Immature natural killer cell (primary cell): ENCODE results near the gene KIAA1549. TPM values are rescaled to one million over a fixed set of nuclear protein-coding genes. Genes with fewer than 3 reads are reported as not detected.
"Not testable (repeated sequence)": the region's sequence is repeated elsewhere in the genome, so short reads cannot be mapped to it uniquely, and the experiment has no call there.

ENCODE experiments used
- DNase-seq, 3 donors: peaks; one replicate each; pipeline ENCODE4 v3.0.0; 2022; ENCODE audit warnings: mixed read lengths in 1 of 3
- H3K27ac Mint-ChIP-seq, 6 donors: one replicate each; pipeline ENCODE4 v1.8.0; 2020; ENCODE audit warnings: mixed read lengths in 6 of 6, mild to moderate bottlenecking in 5 of 6, inconsistent platforms in 4 of 6, moderate library complexity in 3 of 6
- H3K27me3 Mint-ChIP-seq, 3 donors: one replicate each; pipeline ENCODE4 v1.8.0; 2020 to 2021; ENCODE audit warnings: low read depth in 3 of 3, mild to moderate bottlenecking in 3 of 3, mixed read lengths in 3 of 3, moderate library complexity in 3 of 3, inconsistent platforms in 1 of 3
- H3K36me3 Mint-ChIP-seq, 3 donors: one replicate each; pipeline ENCODE4 v1.8.0; 2020; ENCODE audit warnings: mixed read lengths in 3 of 3, inconsistent platforms in 2 of 3, mild to moderate bottlenecking in 2 of 3
- H3K4me1 Mint-ChIP-seq, 2 donors: one replicate each; pipeline ENCODE4 v1.8.0; 2020; ENCODE audit warnings: inconsistent platforms in 2 of 2, mild to moderate bottlenecking in 2 of 2, mixed read lengths in 2 of 2, moderate library complexity in 1 of 2
- H3K4me3 Mint-ChIP-seq, 5 donors: one replicate each; pipeline ENCODE4 v1.8.0; 2020; ENCODE audit warnings: mild to moderate bottlenecking in 5 of 5, mixed read lengths in 5 of 5, inconsistent platforms in 3 of 5, moderate library complexity in 3 of 5
- H3K9me3 Mint-ChIP-seq, 6 donors: one replicate each; pipeline ENCODE4 v1.8.0; 2020; ENCODE audit warnings: mild to moderate bottlenecking in 6 of 6, mixed read lengths in 6 of 6, inconsistent platforms in 4 of 6, moderate library complexity in 3 of 6
- polyA plus RNA-seq, 3 donors: library from polyadenylated mRNA; unstranded; fragments of 300-500 nt; fragmentation: Illumina TruSeq; gene quantifications; one replicate each; pipeline ENCODE4 v1.2.3, GENCODE V29; 2021

KIAA1549 gene
- polyA plus RNA-seq, 3 donors from 2014 or later, result 0.04 TPM; not detected in 2

GRCh38 chr7:138825049-138825721 lies 156.0 kb downstream of the KIAA1549 start:
- no peaks in the 10 kb centered on the region for H3K4me1 Mint-ChIP-seq
- H3K36me3 Mint-ChIP-seq, result no peaks in the 10 kb centered on the region
- no peaks in the 10 kb centered on the region for H3K9me3 Mint-ChIP-seq
- no peak for DNase-seq
- H3K27ac Mint-ChIP-seq, result no peak overlapping the region
- H3K4me3 Mint-ChIP-seq, result no peak overlapping the region
- H3K27me3 Mint-ChIP-seq, result no peaks in the 10 kb centered on the region

GRCh38 chr7:138822867-138823535 lies 158.2 kb downstream of the KIAA1549 start:
- Mint-ChIP-seq H3K4me1 (no peaks in the 10 kb centered on the region), H3K27ac (no peak overlapping the region), H3K27me3 (no peaks in the 10 kb centered on the region), H3K4me3 (no peak overlapping the region), H3K9me3 (no peaks in the 10 kb centered on the region), H3K36me3 (no peaks in the 10 kb centered on the region)
- no peak for DNase-seq

- H3K27me3 Mint-ChIP-seq, result no peaks in the 10 kb centered on the region
- no peaks in the 10 kb centered on the region for H3K4me1 Mint-ChIP-seq
- H3K27ac Mint-ChIP-seq, result no peak overlapping the region
- no peak for DNase-seq
- no peak overlapping the region for H3K4me3 Mint-ChIP-seq
- H3K9me3 Mint-ChIP-seq, result no peaks in the 10 kb centered on the region
- H3K36me3 Mint-ChIP-seq, result no peaks in the 10 kb centered on the region
Measured at GRCh38 chr7:138821912-138822311, 159.3 kb downstream of the KIAA1549 start.

GRCh38 chr7:138819625-138820024 lies 161.6 kb downstream of the KIAA1549 start:
- no peaks in the 10 kb centered on the region for H3K4me1 Mint-ChIP-seq
- H3K9me3 Mint-ChIP-seq, result no peaks in the 10 kb centered on the region
- no peak overlapping the region for H3K4me3 Mint-ChIP-seq
- peaks cover 0 to 3% (median 3%) of the 10 kb centered on the region in 3 donors for H3K27me3 Mint-ChIP-seq
- no peaks in the 10 kb centered on the region for H3K36me3 Mint-ChIP-seq
- DNase-seq, result no peak
- H3K27ac Mint-ChIP-seq, result no peak overlapping the region

GRCh38 chr7:138816650-138817049 lies 164.5 kb downstream of the KIAA1549 start:
- Mint-ChIP-seq H3K27me3 (peaks cover 0 to 9% (median 3%) of the 10 kb centered on the region in 3 donors), H3K4me1 (no peaks in the 10 kb centered on the region), H3K27ac (no peak overlapping the region), H3K4me3 (no peak overlapping the region), H3K36me3 (no peaks in the 10 kb centered on the region), H3K9me3 (no peaks in the 10 kb centered on the region)
- DNase-seq, result no peak

- no peaks in the 10 kb centered on the region for H3K36me3 Mint-ChIP-seq
- no peak overlapping the region for H3K4me3 Mint-ChIP-seq
- no peaks in the 10 kb centered on the region for H3K4me1 Mint-ChIP-seq
- H3K27me3 Mint-ChIP-seq, result peaks cover 0 to 9% (median 3%) of the 10 kb centered on the region in 3 donors
- H3K9me3 Mint-ChIP-seq, result no peaks in the 10 kb centered on the region
- H3K27ac Mint-ChIP-seq, result no peak overlapping the region
- no peak for DNase-seq
Measured at GRCh38 chr7:138814816-138815332, 166.3 kb downstream of the KIAA1549 start.

GRCh38 chr7:138813945-138814344 lies 167.2 kb downstream of the KIAA1549 start:
- Mint-ChIP-seq H3K4me1 (no peaks in the 10 kb centered on the region), H3K36me3 (no peaks in the 10 kb centered on the region), H3K27me3 (peaks cover 0 to 9% (median 3%) of the 10 kb centered on the region in 3 donors), H3K9me3 (no peaks in the 10 kb centered on the region), H3K27ac (no peak overlapping the region), H3K4me3 (no peak overlapping the region)
- no peak for DNase-seq

- not testable (repeated sequence) for H3K27me3 Mint-ChIP-seq, H3K27ac Mint-ChIP-seq, DNase-seq, H3K4me1 Mint-ChIP-seq, H3K4me3 Mint-ChIP-seq, H3K9me3 Mint-ChIP-seq, H3K36me3 Mint-ChIP-seq
Measured at GRCh38 chr7:138811327-138811726, 169.9 kb downstream of the KIAA1549 start.

GRCh38 chr7:138809346-138809745 lies 171.8 kb downstream of the KIAA1549 start:
- peaks cover 0 to 7% (median 3%) of the 10 kb centered on the region in 3 donors for H3K27me3 Mint-ChIP-seq

GRCh38 chr7:138804618-138805017 lies 176.6 kb downstream of the KIAA1549 start:
- no peak for DNase-seq
- H3K4me1 Mint-ChIP-seq, result no peaks in the 10 kb centered on the region
- H3K27ac Mint-ChIP-seq, result no peak overlapping the region
- H3K27me3 Mint-ChIP-seq, result peaks cover 0 to 3% (median 2%) of the 10 kb centered on the region in 3 donors
- H3K4me3 Mint-ChIP-seq, result no peak overlapping the region
- H3K36me3 Mint-ChIP-seq, result no peaks in the 10 kb centered on the region
- H3K9me3 Mint-ChIP-seq, result peaks cover 0 to 5% (median under 1%) of the 10 kb centered on the region in 6 donors

More at GRCh38 chr7:138809346-138809745, 171.8 kb downstream of the KIAA1549 start:
- Mint-ChIP-seq H3K4me1 (no peaks in the 10 kb centered on the region), H3K9me3 (peaks cover 0 to 5% (median under 1%) of the 10 kb centered on the region in 6 donors), H3K27ac (no peak overlapping the region), H3K36me3 (no peaks in the 10 kb centered on the region), H3K4me3 (no peak overlapping the region)
- no peak for DNase-seq

GRCh38 chr7:138802706-138803105 lies 178.5 kb downstream of the KIAA1549 start:
- no peak overlapping the region for H3K27ac Mint-ChIP-seq
- peaks cover 0 to 2% (median 0%) of the 10 kb centered on the region in 6 donors for H3K9me3 Mint-ChIP-seq
- no peak for DNase-seq
- peaks cover 1 to 10% of the 10 kb centered on the region in 2 donors for H3K4me1 Mint-ChIP-seq
- no peaks in the 10 kb centered on the region for H3K36me3 Mint-ChIP-seq
- H3K27me3 Mint-ChIP-seq, result peaks cover 2 to 9% (median 4%) of the 10 kb centered on the region in 3 donors
- no peak overlapping the region for H3K4me3 Mint-ChIP-seq

- Mint-ChIP-seq H3K4me3 (no peak overlapping the region), H3K27ac (no peak overlapping the region), H3K9me3 (no peaks in the 10 kb centered on the region), H3K27me3 (peaks cover 2 to 8% (median 4%) of the 10 kb centered on the region in 3 donors), H3K4me1 (peaks cover 4 to 14% of the 10 kb centered on the region in 2 donors), H3K36me3 (no peaks in the 10 kb centered on the region)
- DNase-seq, result no peak
Measured at GRCh38 chr7:138801256-138801655, 179.9 kb downstream of the KIAA1549 start.

GRCh38 chr7:138799336-138800000 lies 181.7 kb downstream of the KIAA1549 start:
- H3K4me1 Mint-ChIP-seq, result peaks cover 4 to 14% of the 10 kb centered on the region in 2 donors
- H3K27me3 Mint-ChIP-seq, result peaks cover 2 to 8% (median 4%) of the 10 kb centered on the region in 3 donors
- H3K4me3 Mint-ChIP-seq, result no peak overlapping the region
- no peaks in the 10 kb centered on the region for H3K36me3 Mint-ChIP-seq
- no peaks in the 10 kb centered on the region for H3K9me3 Mint-ChIP-seq
- no peak for DNase-seq
- no peak overlapping the region for H3K27ac Mint-ChIP-seq

GRCh38 chr7:138798836-138799235 lies 182.4 kb downstream of the KIAA1549 start:
- DNase-seq, result no peak
- Mint-ChIP-seq H3K36me3 (no peaks in the 10 kb centered on the region), H3K27ac (no peak overlapping the region), H3K27me3 (peaks cover 4 to 8% (median 4%) of the 10 kb centered on the region in 3 donors), H3K4me1 (peaks cover 4 to 14% of the 10 kb centered on the region in 2 donors), H3K9me3 (no peaks in the 10 kb centered on the region), H3K4me3 (peak overlapping the region in 1 of 5 donors; percentile 51)
